GM18951 (cell line): Measurements from ENCODE around the gene CDK5RAP1.

ENCODE experiments used
- POLR2A ChIP-seq: IDR thresholded peaks from 4 replicates; pipeline ENCODE4 v1.6.1; 2011; ENCODE audit warnings: mild to moderate bottlenecking; ENCODE audit not compliant: insufficient read length, insufficient read depth; ENCODE audit errors: extremely low read depth
- in situ Hi-C: fragments of 300-500 bp; cut with MboI; formaldehyde crosslinking; loops from one replicate; pipeline ENCODE4 v1.12.0; 2022; ENCODE audit warnings: low sequenced_read_pairs, mixed read lengths, inconsistent platforms; ENCODE audit not compliant: unreplicated experiment

CDK5RAP1 gene

DNA sequence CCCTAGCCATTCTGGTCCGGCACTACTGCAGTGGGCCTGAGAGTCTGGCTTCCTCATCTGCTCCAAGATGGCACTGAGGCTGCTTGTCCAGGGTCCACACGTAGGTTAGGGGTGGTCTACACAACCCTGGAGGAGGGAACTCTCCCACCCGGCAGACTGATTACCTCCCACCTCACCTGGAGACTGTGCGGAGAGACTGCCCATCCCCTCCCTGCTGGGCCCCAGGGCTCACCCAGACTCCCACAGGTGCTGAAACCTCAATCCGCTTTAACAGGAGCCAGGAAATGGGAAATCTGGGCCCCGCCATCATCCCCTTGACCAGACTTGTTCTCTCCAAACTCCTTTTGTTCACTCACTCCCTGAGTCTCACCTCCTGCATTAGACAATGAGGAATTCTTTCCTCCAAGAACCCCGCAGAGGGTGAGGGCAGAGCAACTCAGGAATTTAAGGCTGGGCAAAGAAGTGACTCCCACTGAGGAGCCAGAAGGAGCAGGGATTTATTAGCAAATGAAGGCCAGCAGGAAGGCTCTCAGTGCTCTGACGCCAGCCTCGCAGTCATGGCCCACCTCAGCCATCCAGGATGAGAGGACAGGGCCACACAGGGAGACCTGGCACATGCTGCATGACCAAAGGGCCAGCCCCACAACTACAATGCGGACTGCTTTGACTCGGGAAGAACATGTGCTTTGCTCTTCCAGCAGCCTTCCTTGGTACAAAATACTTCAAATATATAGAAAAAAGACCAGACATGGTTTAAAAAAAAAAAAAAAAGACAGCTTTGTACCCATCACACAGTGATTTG lies 53.0 kb downstream of the CDK5RAP1 start:
- TF ChIP-seq POLR2A: no peak
- in situ Hi-C loops: no loop called here

DNA sequence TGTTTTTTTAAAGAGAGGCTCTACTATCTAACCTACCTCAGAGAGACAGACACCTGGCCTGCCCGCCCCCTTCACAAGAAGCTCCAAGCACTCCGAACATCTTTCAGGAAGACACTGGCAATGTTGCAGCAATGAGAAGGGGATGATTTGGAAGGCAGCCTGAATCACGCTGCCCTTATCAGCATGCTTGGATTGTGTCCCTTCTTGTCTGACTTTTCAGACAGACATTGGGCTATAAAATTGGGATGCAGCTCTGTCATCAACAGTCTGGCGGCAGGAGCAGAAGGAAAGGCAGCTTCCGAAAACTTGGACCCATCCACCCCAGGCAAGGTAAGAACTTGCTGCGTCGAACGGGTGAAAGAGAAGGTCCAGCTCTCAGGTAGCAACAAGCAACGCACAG lies 56.0 kb downstream of the CDK5RAP1 start:
- TF ChIP-seq POLR2A: no peak
- in situ Hi-C loops: no loop called here

DNA sequence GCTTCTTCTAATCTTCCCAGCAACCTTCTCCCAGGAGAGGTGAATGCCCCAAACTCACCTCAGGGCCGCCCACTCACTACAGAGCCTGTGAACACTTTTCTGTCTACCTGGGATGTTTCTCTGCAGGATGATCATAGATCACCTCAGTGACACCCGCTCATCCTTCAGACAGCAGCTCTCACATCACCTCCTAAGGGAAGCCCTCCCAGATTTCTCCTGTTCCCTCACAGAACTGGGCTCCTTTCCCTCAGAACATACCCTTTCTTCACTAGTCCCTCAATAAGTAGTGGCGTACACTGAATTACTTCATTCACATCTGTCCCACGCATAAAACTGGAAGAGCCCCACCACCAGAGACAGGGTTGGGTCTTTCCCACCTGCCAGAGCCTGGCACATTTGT lies 57.8 kb downstream of the CDK5RAP1 start:
- in situ Hi-C loops: no loop called here

DNA sequence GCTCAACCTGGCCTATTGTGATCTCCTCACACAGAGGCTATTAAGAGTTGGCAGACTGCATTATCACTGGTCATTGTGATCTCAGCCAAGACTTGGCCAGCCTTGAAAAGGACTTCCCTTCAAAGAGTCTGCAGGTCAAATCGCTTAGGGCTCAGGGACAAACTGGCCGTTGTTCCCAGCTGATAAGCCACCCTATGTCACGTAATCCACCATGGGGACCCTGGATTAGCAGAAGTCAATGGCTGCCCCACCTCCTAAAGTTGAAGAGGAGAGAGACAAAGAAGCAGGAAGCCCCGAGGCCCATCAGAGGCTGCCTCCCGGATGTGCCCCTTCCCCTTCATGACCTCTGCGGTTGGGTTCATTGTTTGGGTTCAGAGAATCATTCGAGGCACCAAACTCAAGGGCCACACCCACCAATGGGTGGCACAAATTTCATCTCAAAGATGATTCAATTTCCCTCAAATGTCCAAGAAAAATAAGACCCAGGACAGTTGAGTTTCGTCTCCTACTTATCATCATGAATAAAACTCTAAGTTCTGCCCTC lies 61.7 kb downstream of the CDK5RAP1 start:
- no peak for TF ChIP-seq POLR2A
- in situ Hi-C loops: no loop called here

More for the DNA sequence above, 57.8 kb downstream of the CDK5RAP1 start:
- no peak for TF ChIP-seq POLR2A

DNA sequence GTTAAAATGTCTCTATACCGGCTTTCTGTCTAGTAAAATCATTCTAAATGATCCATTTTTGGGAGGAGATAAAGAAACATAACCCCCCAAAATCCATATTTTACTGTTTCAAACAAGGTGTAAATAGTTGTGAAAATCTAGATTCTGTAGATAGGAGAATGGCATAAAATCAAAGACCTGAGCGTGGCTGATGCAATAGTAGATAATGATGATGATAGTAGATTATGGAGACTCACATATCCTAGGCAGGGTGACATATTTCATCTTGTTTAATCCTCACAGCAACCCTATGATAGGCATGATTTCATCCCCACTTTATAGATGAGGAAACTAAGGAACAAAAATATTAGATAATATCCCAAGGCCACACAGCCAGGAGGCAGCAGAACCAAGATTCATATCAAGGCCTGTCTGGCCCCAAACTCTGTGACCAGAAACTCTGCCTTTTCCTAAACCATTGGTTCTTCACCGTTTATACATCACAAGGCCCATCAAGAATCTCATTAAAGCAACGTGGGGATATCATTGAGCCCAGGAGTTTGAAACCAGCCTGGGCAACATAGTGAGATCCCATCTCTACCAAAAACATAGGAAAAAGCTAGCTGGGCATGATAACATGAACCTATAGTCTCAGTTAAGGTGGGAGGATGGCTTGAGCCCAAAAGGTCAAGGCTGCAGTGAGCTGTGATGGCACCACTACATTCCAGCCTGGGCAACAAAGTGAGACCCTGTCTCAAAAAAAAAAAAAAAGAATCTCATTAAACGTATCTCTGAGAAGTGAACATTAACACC lies 62.7 kb downstream of the CDK5RAP1 start:
- TF ChIP-seq POLR2A: no peak
- in situ Hi-C loops: no loop called here

DNA sequence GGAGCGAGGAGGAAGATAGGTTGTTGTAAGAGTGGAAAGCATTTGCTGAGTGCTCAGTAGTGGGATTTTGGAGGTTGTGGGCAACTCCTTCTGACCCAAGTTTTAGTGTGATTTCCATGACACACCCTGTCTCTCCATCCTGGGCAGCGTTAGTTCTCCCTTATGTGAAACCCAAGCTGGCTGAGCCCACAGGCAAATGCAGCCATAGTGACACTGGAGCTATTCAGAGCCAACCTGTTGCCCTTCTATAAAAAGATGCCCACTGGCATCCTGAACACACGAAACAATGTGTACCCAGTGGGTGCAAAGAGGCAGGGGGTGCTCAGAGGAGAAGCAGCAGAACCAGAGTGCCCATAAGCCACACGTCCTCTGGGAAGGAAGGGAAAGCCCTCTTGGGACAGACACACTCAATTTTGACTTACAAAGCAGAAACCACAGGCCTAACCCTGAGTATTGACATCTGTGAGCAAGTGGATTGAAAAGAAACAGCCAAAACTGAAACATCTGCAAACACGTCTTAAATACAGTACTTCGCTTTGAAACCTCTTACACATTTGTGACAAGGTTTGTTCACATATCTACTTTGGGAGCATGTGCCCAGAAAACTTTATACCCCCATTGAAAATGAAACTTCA lies 63.7 kb downstream of the CDK5RAP1 start:
- in situ Hi-C loops: no loop called here
- no peak for TF ChIP-seq POLR2A

DNA sequence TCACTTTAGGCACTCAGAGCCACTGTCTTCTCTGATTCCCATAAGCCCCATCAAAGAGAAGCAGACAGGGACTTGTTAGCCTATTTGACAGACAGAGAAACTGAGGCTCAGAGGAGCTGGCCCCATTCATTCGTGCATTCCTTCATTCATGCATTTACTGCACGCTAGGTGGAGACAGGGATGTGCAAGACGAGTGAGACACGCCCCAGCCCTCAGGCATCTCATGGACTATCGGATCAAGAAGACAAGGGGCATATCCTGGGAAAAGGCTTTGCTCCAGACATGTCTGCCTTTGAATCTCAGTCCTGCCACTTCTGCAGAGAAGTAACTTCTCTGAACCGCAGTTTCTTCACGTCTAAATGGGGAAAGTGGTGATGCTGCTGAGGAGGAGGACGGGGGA lies 64.2 kb downstream of the CDK5RAP1 start:
- in situ Hi-C loops: no loop called here
- no peak for TF ChIP-seq POLR2A

DNA sequence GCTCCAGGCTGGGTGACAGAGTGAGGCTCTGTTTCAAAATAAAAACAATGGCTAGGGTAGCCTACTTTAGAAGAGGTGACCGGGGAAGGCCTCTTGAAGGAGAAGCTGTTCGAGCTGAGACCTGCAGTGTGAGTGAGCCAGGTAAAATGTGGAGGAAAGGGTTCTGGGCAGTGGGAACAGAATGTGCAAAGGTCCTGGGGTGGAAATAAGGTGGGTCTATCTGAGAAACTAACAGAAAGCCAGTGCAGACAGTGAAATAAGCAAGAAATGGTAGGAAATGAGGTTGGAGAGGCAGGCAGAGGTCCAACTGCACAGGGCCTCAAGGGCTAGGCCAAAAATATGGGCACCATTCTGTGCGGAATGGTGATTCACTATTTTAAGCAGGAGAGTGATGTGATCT lies 64.9 kb downstream of the CDK5RAP1 start:
- in situ Hi-C loops: no loop called here
- TF ChIP-seq POLR2A: no peak

DNA sequence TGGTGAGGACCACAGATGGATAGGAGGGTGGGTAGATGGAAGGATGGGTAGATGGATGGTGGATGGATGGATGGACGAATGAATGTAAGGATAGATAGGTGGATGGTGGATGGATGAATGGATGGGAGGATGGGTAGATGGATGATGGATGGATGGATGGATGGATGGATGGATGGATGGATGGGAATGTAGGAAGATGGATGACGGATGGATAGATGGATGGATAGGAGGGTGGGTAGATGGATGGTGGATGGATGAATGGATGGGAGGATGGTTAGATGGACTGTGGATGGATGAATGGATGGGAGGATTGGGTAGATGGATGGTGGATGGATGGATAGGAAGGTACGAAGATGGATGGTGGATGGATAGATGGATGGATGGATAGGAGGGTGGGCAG lies 67.2 kb downstream of the CDK5RAP1 start:
- TF ChIP-seq POLR2A: no peak
- in situ Hi-C loops: no loop called here

DNA sequence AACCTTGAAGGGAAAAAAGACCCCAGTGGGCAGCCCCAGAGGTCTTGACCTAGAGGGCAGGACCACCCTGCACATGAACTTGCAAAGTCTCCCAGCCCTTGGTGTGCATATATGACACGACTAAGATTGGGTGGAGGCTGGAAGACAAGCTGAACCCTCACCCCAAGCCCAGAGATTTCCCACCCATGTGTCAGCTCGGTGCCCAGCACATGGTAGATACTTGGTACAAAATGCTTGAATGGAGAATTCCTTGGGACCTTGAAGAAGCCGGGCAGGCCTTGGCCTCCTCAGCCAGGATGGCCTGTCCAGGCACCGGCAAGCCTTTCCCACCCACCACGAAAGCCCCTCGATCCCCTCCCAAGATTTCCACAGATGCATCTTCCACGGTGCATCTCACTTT lies 67.7 kb downstream of the CDK5RAP1 start:
- in situ Hi-C loops: no loop called here
- TF ChIP-seq POLR2A: no peak

DNA sequence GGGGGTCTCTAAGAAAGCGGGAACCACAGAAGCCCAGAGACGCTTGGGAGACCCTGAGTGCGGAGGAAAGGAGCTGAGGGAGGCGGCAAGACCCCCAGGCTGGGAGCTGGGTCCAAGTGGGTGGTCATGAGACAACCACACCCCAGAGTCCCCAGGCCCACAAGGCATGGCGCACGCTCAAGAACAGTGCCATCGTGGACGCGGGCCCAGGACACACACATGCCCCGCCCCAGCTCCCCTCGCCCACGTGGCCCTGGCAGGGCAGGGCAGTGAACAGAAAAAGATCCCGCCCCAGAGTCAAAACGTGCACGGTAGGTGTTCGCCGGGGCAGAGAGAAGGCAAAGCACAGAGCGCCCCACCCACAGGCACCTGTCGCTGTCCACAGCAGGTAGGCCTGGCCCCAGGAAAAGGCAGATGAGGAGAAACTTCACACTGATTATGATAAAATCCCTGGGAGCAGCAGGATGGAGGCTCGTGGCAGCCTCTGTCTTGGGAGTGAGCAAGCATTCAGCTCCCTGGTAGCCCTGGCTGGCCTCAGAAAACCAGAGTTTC lies 68.3 kb downstream of the CDK5RAP1 start:
- in situ Hi-C loops: no loop called here
- TF ChIP-seq POLR2A: no peak

DNA sequence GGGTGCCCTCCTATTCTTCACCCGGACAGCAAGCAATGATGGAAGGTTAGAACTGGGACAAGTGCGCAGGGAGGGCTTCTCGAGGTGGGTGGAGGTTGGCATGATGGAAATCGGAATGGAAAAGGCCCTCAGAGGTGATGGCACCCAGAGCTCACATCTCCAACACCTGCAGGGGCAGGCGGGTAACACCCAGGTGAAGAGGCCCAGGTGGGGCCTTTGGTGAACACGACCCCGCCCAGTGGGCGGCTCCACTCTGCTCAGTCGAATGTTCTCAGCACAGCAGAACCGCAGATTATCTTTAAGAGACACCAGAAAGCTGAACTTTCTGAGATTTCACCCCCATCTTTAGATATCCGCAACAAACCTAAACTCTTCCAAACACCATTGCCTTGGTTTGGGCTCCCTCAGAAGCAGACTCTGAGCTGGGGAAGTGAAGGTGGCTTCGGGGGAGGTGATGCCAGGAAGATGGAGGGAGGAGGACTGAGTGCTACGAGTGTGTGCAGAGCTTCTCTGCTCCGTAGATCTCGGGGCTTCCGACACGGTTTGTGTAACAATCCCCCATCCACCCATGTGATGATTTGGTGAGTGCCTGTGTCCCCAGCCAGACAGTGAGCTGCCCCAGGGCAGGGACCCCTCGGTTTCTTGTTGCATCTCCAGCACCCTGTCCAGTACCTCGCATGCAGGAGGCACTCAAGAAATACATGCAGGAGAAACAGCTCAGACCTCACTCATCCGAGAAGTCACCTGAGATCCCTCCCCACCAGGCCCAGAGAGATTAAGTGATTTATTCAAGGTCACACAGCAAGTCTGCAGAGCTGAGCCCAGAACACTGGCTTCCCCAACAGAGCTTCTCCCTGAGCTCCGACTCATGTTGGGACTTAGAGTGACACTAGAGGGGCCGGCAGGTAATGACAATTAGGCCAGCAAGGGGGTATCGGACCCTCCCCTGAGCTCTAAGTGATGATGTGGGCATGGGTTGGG lies 72.9 kb downstream of the CDK5RAP1 start:
- TF ChIP-seq POLR2A: no peak
- in situ Hi-C loops: no loop called here

DNA sequence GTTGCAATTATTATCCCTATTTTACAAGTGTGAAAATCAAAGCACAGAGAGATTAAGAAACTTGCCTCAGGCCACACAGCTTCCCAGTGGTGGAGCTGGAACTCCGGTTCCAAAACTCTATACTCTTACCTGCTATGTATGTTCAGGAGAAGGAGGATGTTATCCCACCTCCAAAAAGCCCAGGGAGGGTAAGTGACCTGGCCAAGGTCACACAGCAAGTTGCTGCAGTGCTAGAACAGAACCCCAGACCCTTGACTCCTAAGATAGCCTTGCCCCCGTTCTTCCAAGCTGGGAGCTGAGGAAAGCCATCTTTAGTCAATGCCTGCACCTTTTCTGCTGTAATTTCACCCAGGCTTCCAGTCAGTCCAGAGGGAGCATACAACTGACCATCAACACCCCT lies 76.0 kb downstream of the CDK5RAP1 start:
- in situ Hi-C loops: no loop called here
- no peak for TF ChIP-seq POLR2A
